Vagina (tissue), 2 donors: ENCODE measurements around the gene KRT1.

ENCODE experiments used
- POLR2A ChIP-seq, 2 donors: fragments of 450-650 bp; IDR thresholded peaks; one replicate each; pipeline ENCODE4 v1.6.1; 2017; ENCODE audit warnings: antibody characterized with exemption in 2 of 2, mild to moderate bottlenecking in 2 of 2, moderate library complexity in 2 of 2
- POLR2AphosphoS5 ChIP-seq, 2 donors: sonication (generic); formaldehyde crosslinking; IDR thresholded peaks; one replicate each; pipeline ENCODE4 v1.9.0; 2017; ENCODE audit warnings: antibody characterized with exemption in 2 of 2, mild to moderate bottlenecking in 2 of 2, low read depth in 1 of 2; ENCODE audit not compliant: insufficient read depth in 1 of 2
- TF ChIP-seq, protein P1 (sequence below), 3 experiments: fragments of 450-650 bp in 2 of 3; fragments of 200-600 bp in 1 of 3; sonication (generic) in 1 of 3; IDR thresholded peaks; one replicate each; pipeline ENCODE4 v1.5.1; 2017 to 2019; ENCODE audit warnings: antibody characterized with exemption in 3 of 3, mild to moderate bottlenecking in 2 of 3, moderate library complexity in 2 of 3

DNA sequence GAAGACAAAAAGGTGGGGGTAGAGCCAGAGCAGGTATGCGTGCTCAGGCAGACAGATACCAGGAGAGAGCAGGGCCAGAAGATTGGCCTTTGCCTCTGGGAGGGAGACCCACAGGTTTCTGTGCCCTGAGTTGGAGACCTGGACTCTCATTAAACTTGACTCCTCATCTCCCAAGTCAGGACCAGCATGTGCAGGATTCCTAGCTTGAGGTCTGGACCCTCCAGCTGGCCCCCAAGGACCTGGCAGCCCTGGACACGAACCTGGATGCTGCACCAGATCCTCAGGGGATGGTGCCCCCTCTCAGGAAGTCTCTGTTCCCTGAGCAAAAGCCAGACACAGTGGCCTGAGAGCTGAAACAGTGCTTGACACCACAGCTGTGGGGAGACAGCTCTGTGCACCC is 51.4 kb downstream of the KRT1 start:
- TF ChIP-seq, protein P1, sequence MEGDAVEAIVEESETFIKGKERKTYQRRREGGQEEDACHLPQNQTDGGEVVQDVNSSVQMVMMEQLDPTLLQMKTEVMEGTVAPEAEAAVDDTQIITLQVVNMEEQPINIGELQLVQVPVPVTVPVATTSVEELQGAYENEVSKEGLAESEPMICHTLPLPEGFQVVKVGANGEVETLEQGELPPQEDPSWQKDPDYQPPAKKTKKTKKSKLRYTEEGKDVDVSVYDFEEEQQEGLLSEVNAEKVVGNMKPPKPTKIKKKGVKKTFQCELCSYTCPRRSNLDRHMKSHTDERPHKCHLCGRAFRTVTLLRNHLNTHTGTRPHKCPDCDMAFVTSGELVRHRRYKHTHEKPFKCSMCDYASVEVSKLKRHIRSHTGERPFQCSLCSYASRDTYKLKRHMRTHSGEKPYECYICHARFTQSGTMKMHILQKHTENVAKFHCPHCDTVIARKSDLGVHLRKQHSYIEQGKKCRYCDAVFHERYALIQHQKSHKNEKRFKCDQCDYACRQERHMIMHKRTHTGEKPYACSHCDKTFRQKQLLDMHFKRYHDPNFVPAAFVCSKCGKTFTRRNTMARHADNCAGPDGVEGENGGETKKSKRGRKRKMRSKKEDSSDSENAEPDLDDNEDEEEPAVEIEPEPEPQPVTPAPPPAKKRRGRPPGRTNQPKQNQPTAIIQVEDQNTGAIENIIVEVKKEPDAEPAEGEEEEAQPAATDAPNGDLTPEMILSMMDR (IDR thresholded peaks at IDR 0.05), result no peak
- TF ChIP-seq POLR2A (IDR thresholded peaks at IDR 0.05) (no peak), POLR2AphosphoS5 (IDR thresholded peaks at IDR 0.05; ENCODE audit: insufficient read depth in 1 of 2, low read depth in 1 of 2) (no peak)
